ENCODE data around the gene MOB2. TPM values are rescaled to one million over a fixed set of nuclear protein-coding genes. Genes with fewer than 3 reads are reported as not detected.

The MOB2 gene
- total RNA-seq, 1 experiment from 2014 or later: 29.8 TPM

- no peak for TF ChIP-seq CTCF (IDR thresholded peaks at IDR 0.05; ENCODE audit: unreplicated experiment)
- Mint-ChIP-seq H3K4me3 (ENCODE audit: low read depth, unreplicated experiment) (no peak overlapping the region), H3K4me1 (ENCODE audit: low read depth, unreplicated experiment) (no peaks in the 10 kb centered on the region), H3K27ac (ENCODE audit: unreplicated experiment) (no peak overlapping the region), H3K9me3 (ENCODE audit: low read depth, unreplicated experiment) (no peaks in the 10 kb centered on the region), H3K27me3 (ENCODE audit: unreplicated experiment) (no peaks in the 10 kb centered on the region), H3K36me3 (ENCODE audit: insufficient read depth, unreplicated experiment) (no peaks in the 10 kb centered on the region)
- DNase-seq: no peak
- no TSS peak for BruUV-seq (replicated peaks)
- CTCF ChIA-PET: no interaction called here
- intact Hi-C loops (cut with micrococcal nuclease; ENCODE audit: unreplicated experiment): no loop called here
Observed at GRCh38 chr11:1523077-1523476, 36.5 kb upstream of the MOB2 start.

DNA sequence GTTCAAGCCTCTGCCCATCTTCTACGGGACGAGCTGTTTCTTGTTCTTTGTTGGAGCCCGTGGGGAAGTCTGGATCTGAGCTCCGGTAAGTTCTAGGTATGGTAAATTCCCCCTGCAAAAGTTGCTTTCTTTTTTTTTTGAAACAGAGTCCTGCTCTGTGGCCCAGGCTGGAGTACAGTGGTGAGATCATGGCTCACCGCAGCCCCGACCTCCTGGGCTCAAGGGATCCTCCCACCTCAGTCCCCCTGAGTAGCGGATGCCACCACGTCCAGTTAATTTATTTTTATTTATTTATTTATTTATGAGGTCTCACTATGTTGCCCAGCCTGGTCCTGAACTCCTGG lies 35.5 kb upstream of the MOB2 start:
- intact Hi-C loops (cut with micrococcal nuclease; ENCODE audit: unreplicated experiment): no loop called here
- Mint-ChIP-seq H3K4me3 (ENCODE audit: low read depth, unreplicated experiment) (no peak overlapping the region), H3K36me3 (ENCODE audit: insufficient read depth, unreplicated experiment) (no peaks in the 10 kb centered on the region), H3K9me3 (ENCODE audit: low read depth, unreplicated experiment) (no peaks in the 10 kb centered on the region), H3K27ac (ENCODE audit: unreplicated experiment) (no peak overlapping the region), H3K4me1 (ENCODE audit: low read depth, unreplicated experiment) (no peaks in the 10 kb centered on the region), H3K27me3 (ENCODE audit: unreplicated experiment) (no peaks in the 10 kb centered on the region)
- CTCF ChIA-PET: no interaction called here
- no TSS peak for BruUV-seq (replicated peaks)
- no peak for TF ChIP-seq CTCF (IDR thresholded peaks at IDR 0.05; ENCODE audit: unreplicated experiment)
- no peak for DNase-seq

- Mint-ChIP-seq H3K4me1 (ENCODE audit: low read depth, unreplicated experiment) (no peaks in the 10 kb centered on the region), H3K27ac (ENCODE audit: unreplicated experiment) (no peak overlapping the region), H3K27me3 (ENCODE audit: unreplicated experiment) (no peaks in the 10 kb centered on the region), H3K36me3 (ENCODE audit: insufficient read depth, unreplicated experiment) (no peaks in the 10 kb centered on the region), H3K4me3 (ENCODE audit: low read depth, unreplicated experiment) (no peak overlapping the region), H3K9me3 (ENCODE audit: low read depth, unreplicated experiment) (no peaks in the 10 kb centered on the region)
- BruUV-seq (replicated peaks): no TSS peak
- TF ChIP-seq CTCF (IDR thresholded peaks at IDR 0.05; ENCODE audit: unreplicated experiment): no peak
- CTCF ChIA-PET: no interaction called here
- DNase-seq: no peak
- intact Hi-C loops (cut with micrococcal nuclease; ENCODE audit: unreplicated experiment): no loop called here
Observed at GRCh38 chr11:1521382-1522080, 35.0 kb upstream of the MOB2 start.

GRCh38 chr11:1520663-1521267 lies 34.2 kb upstream of the MOB2 start:
- Mint-ChIP-seq H3K36me3 (ENCODE audit: insufficient read depth, unreplicated experiment) (no peaks in the 10 kb centered on the region), H3K27ac (ENCODE audit: unreplicated experiment) (no peak overlapping the region), H3K4me3 (ENCODE audit: low read depth, unreplicated experiment) (no peak overlapping the region), H3K4me1 (ENCODE audit: low read depth, unreplicated experiment) (no peaks in the 10 kb centered on the region), H3K9me3 (ENCODE audit: low read depth, unreplicated experiment) (no peaks in the 10 kb centered on the region), H3K27me3 (ENCODE audit: unreplicated experiment) (no peaks in the 10 kb centered on the region)
- intact Hi-C loops (cut with micrococcal nuclease; ENCODE audit: unreplicated experiment): no loop called here
- BruUV-seq (replicated peaks): no TSS peak
- no peak for DNase-seq
- CTCF ChIA-PET: no interaction called here
- TF ChIP-seq CTCF (IDR thresholded peaks at IDR 0.05; ENCODE audit: unreplicated experiment): no peak
